WTC11 (cell line): ENCODE data around the gene HDDC3. TPM values are rescaled to one million over a fixed set of nuclear protein-coding genes. Genes with fewer than 3 reads are reported as not detected.

Experiments used
- ATAC-seq: fragments of 200-7000 bp; cut with Tn5 transposase; 2 replicates; pipeline ENCODE4 v1.10.0; 2021; ENCODE audit warnings: mild to moderate bottlenecking, moderate library complexity
- CTCF ChIA-PET: fragments of 300-600 bp; sonication (Branson Sonifier 250); formaldehyde crosslinking; loops from one replicate; lab custom pipeline; 2021; ENCODE audit warnings: antibody characterized with exemption; lab: Charles Lee
- POLR2A ChIA-PET: fragments of 350-600 bp; sonication (Branson Sonifier 250); formaldehyde crosslinking; loops from one replicate; lab custom pipeline; 2021; ENCODE audit warnings: antibody characterized with exemption; lab: Charles Lee
- DNase-seq: peaks from one replicate; pipeline ENCODE4 v3.0.0; 2021; ENCODE audit warnings: low spot score
- H3K27ac Mint-ChIP-seq: 2 replicates; pipeline ENCODE4 v1.8.0; 2021; ENCODE audit warnings: mixed read lengths
- H3K27me3 Mint-ChIP-seq: 2 replicates; pipeline ENCODE4 v1.8.0; 2021; ENCODE audit warnings: low read depth, mild to moderate bottlenecking, moderate library complexity, mixed read lengths
- H3K36me3 Mint-ChIP-seq: 2 replicates; pipeline ENCODE4 v1.8.0; 2021; ENCODE audit warnings: mixed read lengths
- H3K4me1 Mint-ChIP-seq: 2 replicates; pipeline ENCODE4 v1.8.0; 2022; ENCODE audit warnings: mixed read lengths
- H3K4me3 Mint-ChIP-seq: 2 replicates; pipeline ENCODE4 v1.8.0; 2021; ENCODE audit warnings: mild to moderate bottlenecking, moderate library complexity, mixed read lengths
- H3K9me3 Mint-ChIP-seq: 2 replicates; pipeline ENCODE4 v1.8.0; 2021; ENCODE audit warnings: mixed read lengths
- ATF1 ChIP-seq: sonication (generic); formaldehyde crosslinking; IDR thresholded peaks from 2 replicates; pipeline ENCODE4 v1.8.1; 2023; ENCODE audit warnings: mild to moderate bottlenecking, moderate library complexity, missing genetic modification reagents
- E2F5 ChIP-seq: sonication (generic); formaldehyde crosslinking; IDR thresholded peaks from 2 replicates; pipeline ENCODE4 v1.8.1; 2022; ENCODE audit warnings: mild to moderate bottlenecking, moderate library complexity, missing genetic modification reagents
- ESRRA ChIP-seq: sonication (generic); formaldehyde crosslinking; IDR thresholded peaks from 2 replicates; pipeline ENCODE4 v1.8.1; 2022; ENCODE audit warnings: mild to moderate bottlenecking, missing genetic modification reagents, borderline replicate concordance
- FOXP1 ChIP-seq: sonication (generic); formaldehyde crosslinking; IDR thresholded peaks from 2 replicates; pipeline ENCODE4 v1.8.0; 2022; ENCODE audit warnings: missing genetic modification reagents, mild to moderate bottlenecking, moderate library complexity, borderline replicate concordance
- HMGA2 ChIP-seq: fragments of 250-450 bp; sonication (Bioruptor Pico); IDR thresholded peaks from 2 replicates; pipeline ENCODE4 v1.4.0; 2021; ENCODE audit warnings: mild to moderate bottlenecking, moderate library complexity
- MLX ChIP-seq: sonication (generic); formaldehyde crosslinking; IDR thresholded peaks from 2 replicates; pipeline ENCODE4 v1.8.1; 2023; ENCODE audit warnings: mild to moderate bottlenecking, missing genetic modification reagents, moderate library complexity
- NR2C2 ChIP-seq: sonication (generic); formaldehyde crosslinking; IDR thresholded peaks from 2 replicates; pipeline ENCODE4 v1.8.0; 2022; ENCODE audit warnings: mild to moderate bottlenecking, missing genetic modification reagents
- NR3C1 ChIP-seq: sonication (generic); formaldehyde crosslinking; conservative IDR thresholded peaks from 2 replicates; pipeline ENCODE4 v1.8.1; 2023; ENCODE audit warnings: low read depth, mild to moderate bottlenecking, missing genetic modification reagents
- PRDM15 ChIP-seq: sonication (generic); formaldehyde crosslinking; IDR thresholded peaks from 2 replicates; pipeline ENCODE4 v1.8.0; 2022; ENCODE audit warnings: missing genetic modification reagents
- SMAD3 ChIP-seq: sonication (generic); formaldehyde crosslinking; IDR thresholded peaks from 2 replicates; pipeline ENCODE4 v1.8.0; 2022; ENCODE audit warnings: missing genetic modification reagents, mild to moderate bottlenecking, borderline replicate concordance
- TP53 ChIP-seq: sonication (generic); formaldehyde crosslinking; IDR thresholded peaks from 2 replicates; pipeline ENCODE4 v1.8.1; 2023; ENCODE audit warnings: mild to moderate bottlenecking, missing genetic modification reagents
- USF2 ChIP-seq: sonication (generic); formaldehyde crosslinking; IDR thresholded peaks from 2 replicates; pipeline ENCODE4 v1.8.1; 2023; ENCODE audit warnings: mild to moderate bottlenecking, missing genetic modification reagents, moderate library complexity
- ZBTB43 ChIP-seq: sonication (generic); formaldehyde crosslinking; IDR thresholded peaks from 2 replicates; pipeline ENCODE4 v1.8.1; 2023; ENCODE audit warnings: mild to moderate bottlenecking, missing genetic modification reagents
- ZNF219 ChIP-seq: sonication (generic); formaldehyde crosslinking; IDR thresholded peaks from 2 replicates; pipeline ENCODE4 v1.8.0; 2023; ENCODE audit warnings: missing genetic modification reagents, mild to moderate bottlenecking, borderline replicate concordance
- ZNF232 ChIP-seq: sonication (generic); formaldehyde crosslinking; IDR thresholded peaks from 2 replicates; pipeline ENCODE4 v1.8.0; 2022; ENCODE audit warnings: mild to moderate bottlenecking, missing genetic modification reagents
- ZNF396 ChIP-seq: fragments of 250-450 bp; sonication (Bioruptor Pico); IDR thresholded peaks from 2 replicates; pipeline ENCODE4 v1.8.0; 2021; ENCODE audit warnings: mild to moderate bottlenecking, moderate library complexity, borderline replicate concordance
- ZNF532 ChIP-seq: fragments of 250-450 bp; sonication (Bioruptor Pico); IDR thresholded peaks from 2 replicates; pipeline ENCODE4 v1.9.0; 2021; ENCODE audit warnings: mild to moderate bottlenecking, borderline replicate concordance
- ZNF671 ChIP-seq: fragments of 250-450 bp; sonication (Bioruptor Pico); IDR thresholded peaks from 2 replicates; pipeline ENCODE4 v1.8.0; 2021; ENCODE audit warnings: mild to moderate bottlenecking
- total RNA-seq: library from RNA; stranded (reverse); gene quantifications from 3 replicates; pipeline ENCODE4 v1.2.3, GENCODE V29; 2021

The HDDC3 gene
- total RNA-seq, 1 experiment from 2014 or later: 16.4 TPM

- no peak for TF ChIP-seq SMAD3 (CRISPR knock-in tag)
- TF ChIP-seq ZBTB43 (CRISPR knock-in tag): no peak
- TF ChIP-seq ZNF219: no peak
- no peak for TF ChIP-seq PRDM15
- TF ChIP-seq FOXP1 (CRISPR knock-in tag): no peak
- TF ChIP-seq ATF1 (CRISPR knock-in tag): no peak
- TF ChIP-seq, all 79 proteins: peak for 0
Measured at GRCh38 chr15:90881181-90881977, 51.0 kb downstream of the HDDC3 start (continued).

GRCh38 chr15:90880381-90881145, 51.8 kb downstream of the HDDC3 start:
- POLR2A ChIA-PET: no interaction called here
- DNase-seq: no peak
- no peaks in the 10 kb centered on the region for H3K9me3 Mint-ChIP-seq
- H3K27ac Mint-ChIP-seq: no peak overlapping the region
- no peak overlapping the region for H3K4me3 Mint-ChIP-seq
- no peaks in the 10 kb centered on the region for H3K27me3 Mint-ChIP-seq
- peaks cover 16% of the 10 kb centered on the region for H3K4me1 Mint-ChIP-seq
- CTCF ChIA-PET: interaction anchor here (0.6 to 2.0 kb wide), 2 partner anchors 36 to 51 kb away, joined by 3 to 6 read pairs; partner anchors contain the start of gene HDDC3
- no peak for ATAC-seq
- peaks cover 32% of the 10 kb centered on the region; the same call in 1 of the 2 replicates for H3K36me3 Mint-ChIP-seq
- TF ChIP-seq ZNF396 (no peak), E2F5 (no peak), NR2C2 (CRISPR knock-in tag) (no peak), ZNF232 (CRISPR knock-in tag) (no peak), USF2 (CRISPR knock-in tag) (no peak), PRDM15 (no peak), ZNF671 (no peak), TP53 (CRISPR knock-in tag) (no peak), ESRRA (no peak), HMGA2 (CRISPR knock-in tag) (no peak), MLX (CRISPR knock-in tag) (no peak), NR3C1 (CRISPR knock-in tag) (no peak), ZNF532 (CRISPR knock-in tag) (no peak)
